IPS DF 6.9 (cell line): Measurements from ENCODE around the gene MARK1.

Source experiments
- DNase-seq: peaks from one replicate; pipeline ENCODE4 v3.0.0-alpha.2; 2013; ENCODE audit warnings: low read depth, low spot score
- H3K27ac ChIP-seq: one replicate; pipeline ENCODE4 v1.5.1; 2013; ENCODE audit warnings: low read length, control low read depth
- H3K27me3 ChIP-seq: 2 replicates; pipeline ENCODE4 v1.6.1; 2013; ENCODE audit warnings: mild to moderate bottlenecking, low read length; ENCODE audit not compliant: control insufficient read depth, insufficient read depth
- H3K36me3 ChIP-seq: 2 replicates; pipeline ENCODE4 v1.6.1; 2013; ENCODE audit warnings: low read length; ENCODE audit not compliant: control insufficient read depth, insufficient read depth
- H3K4me1 ChIP-seq: 2 replicates; pipeline ENCODE4 v1.6.1; 2013; ENCODE audit warnings: low read length; ENCODE audit not compliant: control insufficient read depth, insufficient read depth
- H3K4me3 ChIP-seq: 2 replicates; pipeline ENCODE4 v1.5.1; 2013; ENCODE audit warnings: mild to moderate bottlenecking, low read length
- H3K9me3 ChIP-seq: 2 replicates; pipeline ENCODE4 v1.6.1; 2013; ENCODE audit warnings: low read length, inconsistent platforms; ENCODE audit not compliant: control insufficient read depth, insufficient read depth
- WGBS: extraction: QIAGEN DNeasy Blood & Tissue Kit; methylation state at CpG from one replicate; pipeline ENCODE4 v1.1.7; 2013; ENCODE audit warnings: mixed read lengths, missing lambda C conversion rate; ENCODE audit not compliant: insufficient read length, insufficient coverage; 5-methylcytosine and 5-hydroxymethylcytosine counted together

MARK1 gene

DNA sequence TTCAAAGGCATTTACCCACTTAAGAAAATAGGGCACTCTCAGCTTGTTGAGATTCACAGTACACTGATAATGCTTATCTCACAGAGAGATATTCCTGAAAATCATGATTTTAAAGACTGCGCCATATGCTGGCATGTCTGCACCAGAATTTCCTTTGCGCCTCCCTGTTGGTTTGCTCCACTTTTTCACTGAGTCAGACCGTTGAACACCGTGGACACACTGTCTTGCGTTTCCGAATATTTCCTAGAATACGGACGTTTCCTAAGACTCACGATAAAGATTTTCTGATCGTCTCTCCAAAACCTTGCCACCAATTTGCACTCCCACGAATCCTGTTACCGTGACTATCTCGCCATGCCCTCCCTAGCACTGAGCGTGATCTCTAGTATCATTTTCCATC is 161.7 kb downstream of the MARK1 start:
- no peaks in the 10 kb centered on the region for H3K4me1 ChIP-seq
- DNase-seq: no peak
- H3K27ac ChIP-seq: no peak overlapping the region
- H3K9me3 ChIP-seq: no peaks in the 10 kb centered on the region
- H3K36me3 ChIP-seq: no peaks in the 10 kb centered on the region
- WGBS: no CpG with 5 or more reads among the region's 14 CpGs
- peak overlapping the region; percentile 83; the same call in 1 of the 2 replicates for H3K4me3 ChIP-seq
- H3K27me3 ChIP-seq: peaks cover 5% of the 10 kb centered on the region; the same call in 1 of the 2 replicates

GRCh38 chr1:220690140-220691052 is 162.5 kb downstream of the MARK1 start, which contains the start of gene C1orf115:
Gene C1orf115, plus strand, starts transcription at chr1:220690363. Its CDS starts 40 bp downstream, at chr1:220690403.
- H3K4me3 ChIP-seq: peak within 1 kb of the TSS; percentile 83; the same call in 1 of the 2 replicates
- no CpG with 5 or more reads among the region's 96 CpGs for WGBS
- H3K9me3 ChIP-seq: no peaks in the 10 kb centered on the region
- H3K4me1 ChIP-seq: no peaks in the 10 kb centered on the region
- H3K27ac ChIP-seq: no peak within 1 kb of the TSS
- DNase-seq: peak; percentile 55
- H3K27me3 ChIP-seq: peaks cover 5% of the 10 kb centered on the region; the same call in 1 of the 2 replicates
- H3K36me3 ChIP-seq: no peaks in the 10 kb centered on the region

DNA sequence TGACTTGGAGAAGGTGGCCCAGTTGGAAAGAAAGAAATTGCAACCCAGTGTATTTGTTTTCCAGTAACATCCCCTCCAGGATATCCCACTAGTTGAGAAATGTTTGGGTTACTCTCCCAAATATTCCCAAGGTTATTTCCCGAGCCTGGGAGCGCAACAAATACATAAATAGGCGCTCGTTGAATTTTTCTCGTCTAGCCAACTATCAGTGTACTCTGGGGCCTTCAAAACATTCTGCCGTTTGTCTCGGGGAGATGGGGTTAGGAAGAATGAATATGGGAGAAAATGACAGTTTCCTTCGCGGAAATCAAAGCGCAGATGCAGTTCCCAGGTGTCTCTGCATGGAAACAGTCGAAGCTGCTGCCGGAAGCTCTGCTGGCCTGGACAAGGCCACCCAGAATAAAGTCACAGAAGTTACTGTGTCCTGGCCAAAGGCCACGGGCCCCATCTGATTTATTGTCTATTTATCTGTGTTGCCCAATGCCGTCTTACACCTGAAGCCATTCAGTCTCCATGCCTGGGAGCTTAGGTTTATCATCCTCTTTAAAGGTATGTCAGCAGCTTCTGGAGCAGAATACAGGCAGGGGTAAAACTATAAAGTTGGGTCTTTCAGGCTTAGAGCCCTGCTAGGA is 163.2 kb downstream of the MARK1 start:
- DNase-seq: no peak
- peak overlapping the region; percentile 83; the same call in 1 of the 2 replicates for H3K4me3 ChIP-seq
- WGBS: no CpG with 5 or more reads among the region's 14 CpGs
- H3K36me3 ChIP-seq: no peaks in the 10 kb centered on the region
- H3K27ac ChIP-seq: no peak overlapping the region
- H3K4me1 ChIP-seq: no peaks in the 10 kb centered on the region
- H3K27me3 ChIP-seq: peaks cover 5% of the 10 kb centered on the region; the same call in 1 of the 2 replicates
- no peaks in the 10 kb centered on the region for H3K9me3 ChIP-seq

DNA sequence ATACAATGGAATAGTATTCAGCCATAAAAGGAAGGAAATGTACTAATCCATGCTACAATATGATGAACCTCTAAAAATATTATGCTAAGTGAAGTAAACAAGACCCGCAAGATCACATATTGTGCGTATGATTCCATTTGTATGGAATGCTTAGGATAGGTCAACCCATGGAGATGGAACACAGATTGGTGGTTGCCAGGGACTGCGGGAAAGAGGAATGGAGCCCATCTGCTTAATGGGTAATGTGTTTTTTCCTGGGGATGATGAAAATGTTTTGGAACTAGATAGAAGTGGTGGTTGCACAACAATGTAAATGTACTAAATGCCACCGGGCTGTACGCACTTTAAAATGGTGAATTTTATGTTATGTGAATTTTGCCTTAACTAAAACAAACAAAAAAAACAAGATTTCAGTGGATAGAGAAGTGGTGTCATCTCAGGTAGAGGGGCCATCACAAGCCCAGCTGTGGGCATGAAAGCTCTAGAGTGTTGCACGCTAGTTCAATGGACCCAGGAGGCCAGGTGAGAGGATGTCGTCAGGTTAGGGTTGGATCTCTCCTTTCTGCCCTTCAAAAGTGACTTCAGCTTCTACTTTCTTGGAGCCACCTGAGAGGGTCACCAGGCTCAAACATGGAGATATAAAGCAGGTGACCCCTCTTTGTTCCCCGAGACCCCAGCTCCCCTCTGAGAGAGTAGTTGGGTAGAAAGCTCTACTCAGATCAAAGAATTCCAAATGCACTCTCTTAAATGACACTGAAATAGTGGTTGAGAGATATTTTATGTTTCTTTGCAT is 164.7 kb downstream of the MARK1 start:
- no peak overlapping the region for H3K27ac ChIP-seq
- H3K9me3 ChIP-seq: no peaks in the 10 kb centered on the region
- no peaks in the 10 kb centered on the region for H3K36me3 ChIP-seq
- no peak for DNase-seq
- WGBS: no CpG with 5 or more reads among the region's 8 CpGs
- peaks cover 5% of the 10 kb centered on the region; the same call in 1 of the 2 replicates for H3K27me3 ChIP-seq
- no peaks in the 10 kb centered on the region for H3K4me1 ChIP-seq
- H3K4me3 ChIP-seq: no peak overlapping the region

- DNase-seq: no peak
- WGBS: no CpG with 5 or more reads among the region's 8 CpGs
- H3K4me3 ChIP-seq: no peak overlapping the region
- no peaks in the 10 kb centered on the region for H3K36me3 ChIP-seq
- H3K27ac ChIP-seq: no peak overlapping the region
- H3K27me3 ChIP-seq: peaks cover 5% of the 10 kb centered on the region; the same call in 1 of the 2 replicates
- H3K4me1 ChIP-seq: no peaks in the 10 kb centered on the region
- H3K9me3 ChIP-seq: no peaks in the 10 kb centered on the region
These were observed 167.0 kb downstream of the MARK1 start for GRCh38 chr1:220694866-220695382.

- Histone ChIP-seq H3K9me3 (no peaks in the 10 kb centered on the region), H3K27ac (no peak overlapping the region), H3K27me3 (peaks cover 5% of the 10 kb centered on the region; the same call in 1 of the 2 replicates), H3K4me1 (no peaks in the 10 kb centered on the region), H3K36me3 (no peaks in the 10 kb centered on the region), H3K4me3 (no peak overlapping the region)
- DNase-seq: no peak
- WGBS: no CpG with 5 or more reads among the region's 4 CpGs
These were observed 167.5 kb downstream of the MARK1 start for GRCh38 chr1:220695426-220695825.

- Histone ChIP-seq H3K9me3 (no peaks in the 10 kb centered on the region), H3K4me1 (no peaks in the 10 kb centered on the region), H3K27me3 (peaks cover 1% of the 10 kb centered on the region; the same call in 1 of the 2 replicates), H3K27ac (no peak overlapping the region), H3K36me3 (no peaks in the 10 kb centered on the region), H3K4me3 (no peak overlapping the region)
- no CpG with 5 or more reads among the region's 16 CpGs for WGBS
- DNase-seq: no peak
These were observed 168.4 kb downstream of the MARK1 start for GRCh38 chr1:220696226-220696862.

- Histone ChIP-seq H3K9me3 (no peaks in the 10 kb centered on the region), H3K36me3 (no peaks in the 10 kb centered on the region), H3K27ac (no peak overlapping the region), H3K27me3 (no peaks in the 10 kb centered on the region), H3K4me3 (no peak overlapping the region), H3K4me1 (no peaks in the 10 kb centered on the region)
- no CpG with 5 or more reads among the region's 9 CpGs for WGBS
- DNase-seq: no peak
These were observed 168.9 kb downstream of the MARK1 start for GRCh38 chr1:220696863-220697231.

DNA sequence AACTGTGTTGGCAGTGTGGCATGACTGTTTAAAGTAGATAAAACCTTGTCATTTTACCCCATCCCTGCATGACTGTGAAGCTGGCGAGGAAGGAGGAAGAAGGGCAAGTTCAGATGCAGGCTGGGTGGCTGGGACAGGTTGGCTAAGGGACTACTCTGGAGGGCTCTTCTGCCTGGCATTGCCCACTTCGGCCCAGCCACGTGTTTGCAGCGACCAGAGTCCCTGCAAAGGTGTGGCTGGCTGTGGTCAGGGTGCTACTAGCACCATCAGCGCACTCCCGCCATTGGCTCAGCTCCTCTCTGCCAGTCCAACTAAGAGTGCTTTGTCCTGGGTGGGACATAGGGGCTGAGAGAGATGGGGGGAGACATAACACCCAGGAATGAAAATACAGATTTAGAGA is 169.4 kb downstream of the MARK1 start:
- no CpG with 5 or more reads among the region's 6 CpGs for WGBS
- H3K4me1 ChIP-seq: no peaks in the 10 kb centered on the region
- H3K27ac ChIP-seq: no peak overlapping the region

More for the DNA sequence above, 169.4 kb downstream of the MARK1 start:
- Histone ChIP-seq H3K36me3 (no peaks in the 10 kb centered on the region), H3K4me3 (no peak overlapping the region), H3K27me3 (no peaks in the 10 kb centered on the region), H3K9me3 (no peaks in the 10 kb centered on the region)
- no peak for DNase-seq
